ENCODE data around the gene BMPR1A.

BMPR1A gene

DNA sequence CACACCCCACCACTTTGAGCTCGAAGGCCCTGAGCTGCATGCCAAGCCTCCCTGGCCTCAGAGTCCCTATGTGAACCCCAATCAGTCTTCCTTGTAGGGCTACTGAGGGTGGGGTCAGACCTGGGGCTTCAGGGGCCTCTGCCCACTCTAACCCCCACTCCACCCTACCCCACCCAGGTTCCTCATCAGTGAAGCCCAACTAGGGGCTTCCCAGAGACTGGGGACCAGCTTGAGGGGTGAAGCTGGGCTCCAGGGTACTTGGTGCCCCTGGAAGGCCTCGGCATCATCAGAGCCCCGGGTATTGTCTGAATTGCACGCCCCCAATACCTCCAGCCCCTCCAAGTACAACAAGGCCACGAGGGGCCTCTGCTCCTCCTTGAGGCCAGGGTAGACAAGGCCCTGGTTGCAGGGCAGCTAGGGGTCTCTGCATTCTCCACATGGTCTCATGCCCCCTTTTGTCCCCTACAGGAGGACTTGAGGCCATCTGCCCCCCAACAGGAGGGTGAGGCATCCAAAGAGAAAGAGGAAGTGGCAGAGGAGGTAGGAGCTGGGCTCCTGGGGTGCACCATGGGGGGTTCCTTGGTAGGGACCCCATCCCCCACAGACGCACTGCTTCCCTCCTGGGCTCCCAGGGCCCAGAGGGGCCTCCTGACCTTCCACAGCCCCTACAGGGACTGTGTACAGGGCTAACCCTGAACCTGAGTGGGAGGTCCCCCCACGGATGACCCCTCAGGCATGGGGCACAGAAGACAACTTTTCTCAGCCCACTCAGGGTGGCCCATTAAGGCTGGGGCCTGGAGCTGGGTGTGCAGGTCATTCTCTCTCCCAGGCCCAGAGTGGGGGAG lies 205.9 kb downstream of the BMPR1A start:
- Histone ChIP-seq H3K9me3 (replicated peaks; ENCODE audit: low read length) (no peaks in the 10 kb centered on the region), H3K27me3 (ENCODE audit: control insufficient read depth, insufficient read depth, low read length) (no peaks in the 10 kb centered on the region), H3K36me3 (ENCODE audit: insufficient read depth, low read length) (no peaks in the 10 kb centered on the region), H3K4me1 (ENCODE audit: control insufficient read depth, insufficient read depth, low read length) (peaks cover 56% of the 10 kb centered on the region), H3K9ac (ENCODE audit: low read depth, low read length) (no peak overlapping the region), H3K4me2 (ENCODE audit: low read length) (no peak overlapping the region), H3K4me3 (ENCODE audit: low read length) (no peak overlapping the region)

- peaks cover 61% of the 10 kb centered on the region for H3K4me1 ChIP-seq (ENCODE audit: control insufficient read depth, insufficient read depth, low read length)
- H3K36me3 ChIP-seq (ENCODE audit: insufficient read depth, low read length) = no peaks in the 10 kb centered on the region
- H3K4me3 ChIP-seq (ENCODE audit: low read length) = no peak overlapping the region
- no peak overlapping the region for H3K4me2 ChIP-seq (ENCODE audit: low read length)
- H3K9ac ChIP-seq (ENCODE audit: low read depth, low read length) = no peak overlapping the region
- H3K9me3 ChIP-seq (replicated peaks; ENCODE audit: low read length) = no peaks in the 10 kb centered on the region
- H3K27me3 ChIP-seq (ENCODE audit: control insufficient read depth, insufficient read depth, low read length) = no peaks in the 10 kb centered on the region
These were observed 206.5 kb downstream of the BMPR1A start for GRCh38 chr10:86962981-86963310.

GRCh38 chr10:86963341-86963919 lies 207.0 kb downstream of the BMPR1A start:
- Histone ChIP-seq H3K4me1 (ENCODE audit: control insufficient read depth, insufficient read depth, low read length) (peaks cover 62% of the 10 kb centered on the region), H3K4me3 (ENCODE audit: low read length) (no peak overlapping the region), H3K4me2 (ENCODE audit: low read length) (no peak overlapping the region), H3K9ac (ENCODE audit: low read depth, low read length) (no peak overlapping the region), H3K9me3 (replicated peaks; ENCODE audit: low read length) (no peaks in the 10 kb centered on the region), H3K36me3 (ENCODE audit: insufficient read depth, low read length) (no peaks in the 10 kb centered on the region), H3K27me3 (ENCODE audit: control insufficient read depth, insufficient read depth, low read length) (no peaks in the 10 kb centered on the region)

- no peaks in the 10 kb centered on the region for H3K36me3 ChIP-seq (ENCODE audit: insufficient read depth, low read length)
- no peaks in the 10 kb centered on the region for H3K27me3 ChIP-seq (ENCODE audit: control insufficient read depth, insufficient read depth, low read length)
- peaks cover 60% of the 10 kb centered on the region for H3K4me1 ChIP-seq (ENCODE audit: control insufficient read depth, insufficient read depth, low read length)
- no peak overlapping the region for H3K9ac ChIP-seq (ENCODE audit: low read depth, low read length)
- H3K4me2 ChIP-seq (ENCODE audit: low read length) = no peak overlapping the region
- H3K9me3 ChIP-seq (replicated peaks; ENCODE audit: low read length) = no peaks in the 10 kb centered on the region
- no peak overlapping the region for H3K4me3 ChIP-seq (ENCODE audit: low read length)
These were observed 207.8 kb downstream of the BMPR1A start for GRCh38 chr10:86964061-86964846.

- Histone ChIP-seq H3K9ac (ENCODE audit: low read depth, low read length) (no peak overlapping the region), H3K9me3 (replicated peaks; ENCODE audit: low read length) (no peaks in the 10 kb centered on the region), H3K27me3 (ENCODE audit: control insufficient read depth, insufficient read depth, low read length) (no peaks in the 10 kb centered on the region), H3K36me3 (ENCODE audit: insufficient read depth, low read length) (no peaks in the 10 kb centered on the region), H3K4me2 (ENCODE audit: low read length) (no peak overlapping the region), H3K4me3 (ENCODE audit: low read length) (no peak overlapping the region), H3K4me1 (ENCODE audit: control insufficient read depth, insufficient read depth, low read length) (peaks cover 60% of the 10 kb centered on the region)
These were observed 208.4 kb downstream of the BMPR1A start for GRCh38 chr10:86964847-86965190.

DNA sequence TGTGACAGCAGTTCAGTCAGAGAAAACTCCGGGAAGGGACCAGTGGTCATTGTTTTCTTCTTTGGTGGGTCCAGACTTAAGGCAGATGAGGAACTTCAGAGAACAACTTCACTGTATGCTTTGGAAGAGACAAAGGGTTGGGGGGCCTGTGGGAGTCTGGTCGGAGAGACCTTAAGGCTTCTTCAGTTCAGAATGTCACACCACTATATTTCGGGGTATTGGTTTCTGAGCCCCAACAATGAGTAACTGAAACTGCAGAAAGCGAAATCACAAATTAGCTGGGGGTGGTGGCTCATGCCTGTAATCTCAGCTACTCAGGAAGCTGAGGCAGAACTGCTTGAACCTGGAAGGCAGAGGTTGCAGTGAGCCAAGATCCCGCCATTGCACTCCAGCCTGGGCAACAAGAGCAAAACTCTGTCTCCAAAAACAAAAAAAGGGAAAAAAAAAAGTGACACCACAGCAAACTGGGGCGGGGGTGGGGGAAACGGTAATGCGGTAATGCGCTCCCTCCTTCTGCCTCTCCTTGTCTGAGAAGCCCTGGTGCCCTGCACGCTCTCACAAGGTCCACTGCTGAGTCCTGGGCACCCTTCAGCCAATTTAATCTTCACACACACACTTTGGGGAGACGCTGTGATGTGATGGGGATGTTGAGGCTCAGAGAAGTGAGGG lies 209.7 kb downstream of the BMPR1A start:
- Histone ChIP-seq H3K4me2 (ENCODE audit: low read length) (peak overlapping the region; percentile 74), H3K36me3 (ENCODE audit: insufficient read depth, low read length) (no peaks in the 10 kb centered on the region), H3K4me3 (ENCODE audit: low read length) (peak overlapping the region; percentile 51), H3K9ac (ENCODE audit: low read depth, low read length) (peak overlapping the region; percentile 53), H3K4me1 (ENCODE audit: control insufficient read depth, insufficient read depth, low read length) (peaks cover 59% of the 10 kb centered on the region), H3K9me3 (replicated peaks; ENCODE audit: low read length) (no peaks in the 10 kb centered on the region), H3K27me3 (ENCODE audit: control insufficient read depth, insufficient read depth, low read length) (no peaks in the 10 kb centered on the region)

- Histone ChIP-seq H3K4me2 (ENCODE audit: low read length) (peak overlapping the region; percentile 89), H3K9ac (ENCODE audit: low read depth, low read length) (peak overlapping the region; percentile 95), H3K4me3 (ENCODE audit: low read length) (peak overlapping the region; percentile 86), H3K4me1 (ENCODE audit: control insufficient read depth, insufficient read depth, low read length) (peaks cover 60% of the 10 kb centered on the region), H3K9me3 (replicated peaks; ENCODE audit: low read length) (no peaks in the 10 kb centered on the region), H3K36me3 (ENCODE audit: insufficient read depth, low read length) (no peaks in the 10 kb centered on the region), H3K27me3 (ENCODE audit: control insufficient read depth, insufficient read depth, low read length) (no peaks in the 10 kb centered on the region)
These were observed 211.1 kb downstream of the BMPR1A start for GRCh38 chr10:86967481-86967941.

- peak within 1 kb of the TSS; percentile 86 for H3K4me3 ChIP-seq (ENCODE audit: low read length)
- peaks cover 60% of the 10 kb centered on the region for H3K4me1 ChIP-seq (ENCODE audit: control insufficient read depth, insufficient read depth, low read length)
- no peaks in the 10 kb centered on the region for H3K36me3 ChIP-seq (ENCODE audit: insufficient read depth, low read length)
- H3K9me3 ChIP-seq (replicated peaks; ENCODE audit: low read length) = no peaks in the 10 kb centered on the region
- peak within 1 kb of the TSS; percentile 95 for H3K9ac ChIP-seq (ENCODE audit: low read depth, low read length)
- H3K27me3 ChIP-seq (ENCODE audit: control insufficient read depth, insufficient read depth, low read length) = no peaks in the 10 kb centered on the region
- peak within 1 kb of the TSS; percentile 89 for H3K4me2 ChIP-seq (ENCODE audit: low read length)
These were observed 212.0 kb downstream of the BMPR1A start, which contains the start of gene ADIRF for GRCh38 chr10:86968271-86968993. TSS of gene ADIRF (plus strand) at chr10:86968482. CDS start at chr10:86968545, 63 bp downstream.

- Histone ChIP-seq H3K27me3 (ENCODE audit: control insufficient read depth, insufficient read depth, low read length) (no peaks in the 10 kb centered on the region), H3K4me1 (ENCODE audit: control insufficient read depth, insufficient read depth, low read length) (peaks cover 60% of the 10 kb centered on the region), H3K9ac (ENCODE audit: low read depth, low read length) (peak overlapping the region; percentile 95), H3K4me3 (ENCODE audit: low read length) (peak overlapping the region; percentile 86), H3K4me2 (ENCODE audit: low read length) (peak overlapping the region; percentile 89), H3K9me3 (replicated peaks; ENCODE audit: low read length) (no peaks in the 10 kb centered on the region), H3K36me3 (ENCODE audit: insufficient read depth, low read length) (no peaks in the 10 kb centered on the region)
These were observed 212.6 kb downstream of the BMPR1A start for GRCh38 chr10:86968994-86969355.

DNA sequence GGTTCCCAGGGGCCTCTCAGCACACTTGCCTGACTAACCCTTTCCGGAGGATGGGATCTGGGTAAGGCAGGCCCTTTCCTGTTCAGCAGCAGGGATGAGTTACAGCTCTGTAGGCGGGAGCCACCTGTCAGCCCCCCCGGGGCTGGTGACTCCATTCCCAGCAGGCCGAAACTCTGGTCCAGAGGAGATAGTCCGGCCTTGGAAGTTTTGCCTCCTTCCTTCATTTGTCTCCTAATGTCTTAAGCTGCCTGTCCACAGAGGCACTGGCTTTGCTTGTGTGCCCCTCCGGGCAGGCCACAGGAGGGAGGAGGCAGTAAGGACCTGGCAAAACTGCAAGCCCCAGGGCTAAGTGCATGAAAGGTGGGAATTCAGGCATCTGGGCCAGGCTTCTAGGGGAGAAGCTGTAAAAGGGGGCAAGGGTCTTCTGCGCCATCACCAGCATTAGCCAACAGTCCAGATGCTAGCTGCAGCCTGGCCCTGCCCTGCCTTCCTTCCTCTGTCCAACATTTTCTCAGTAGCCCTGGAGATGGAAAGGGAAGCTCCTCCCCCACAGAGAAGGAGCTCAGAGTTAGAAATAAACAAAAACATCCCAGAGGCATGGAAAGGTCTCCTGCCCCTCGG lies 213.1 kb downstream of the BMPR1A start:
- Histone ChIP-seq H3K4me1 (ENCODE audit: control insufficient read depth, insufficient read depth, low read length) (peaks cover 60% of the 10 kb centered on the region), H3K4me2 (ENCODE audit: low read length) (peak overlapping the region; percentile 89), H3K9me3 (replicated peaks; ENCODE audit: low read length) (no peaks in the 10 kb centered on the region), H3K27me3 (ENCODE audit: control insufficient read depth, insufficient read depth, low read length) (no peaks in the 10 kb centered on the region), H3K4me3 (ENCODE audit: low read length) (peak overlapping the region; percentile 86), H3K36me3 (ENCODE audit: insufficient read depth, low read length) (no peaks in the 10 kb centered on the region), H3K9ac (ENCODE audit: low read depth, low read length) (peak overlapping the region; percentile 95)
